Pancreas (tissue), 10 donors: ENCODE results near the gene CHPF2. TPM values are rescaled to one million over a fixed set of nuclear protein-coding genes. Genes with fewer than 3 reads are reported as not detected.

Source experiments
- ATAC-seq, 4 donors: fragments of 200-7000 bp; cut with Tn5 transposase; one replicate each; pipeline versions ENCODE4 v1.8.0 to v1.9.1; 2020; ENCODE audit warnings: mild to moderate bottlenecking in 4 of 4, moderate library complexity in 4 of 4
- DNase-seq, 6 donors: peaks; one replicate each; pipeline ENCODE4 v3.0.0-alpha.2; 2020
- FAIRE-seq: peaks from 2 replicates; lab custom pipeline; 2012; peaks lifted over from hg19 to GRCh38; lab: Jason Lieb, UNC
- H3K27ac ChIP-seq, 4 donors: fragments of 200-600 bp; sonication (generic); 1 replicate in 3 of 4; 2 replicates in 1 of 4; pipeline versions ENCODE4 v1.5.0 to v1.8.0; 2020
- H3K27me3 ChIP-seq, 4 donors: fragments of 200-600 bp; one replicate each; pipeline ENCODE4 v1.8.0; 2021
- H3K36me3 ChIP-seq, 3 donors: fragments of 200-600 bp; sonication (generic) in 1 of 3; one replicate each; pipeline versions ENCODE4 v1.5.0 to v1.8.0; 2020 to 2021
- H3K4me1 ChIP-seq, 3 donors: fragments of 200-600 bp; one replicate each; pipeline ENCODE4 v1.8.0; 2021
- H3K4me3 ChIP-seq, 4 donors: fragments of 200-600 bp; sonication (generic) in 2 of 4; one replicate each; pipeline versions ENCODE4 v1.5.0 to v1.8.0; 2020 to 2021
- H3K9me3 ChIP-seq, 4 donors: fragments of 200-600 bp; one replicate each; pipeline ENCODE4 v1.8.0; 2021
- WGBS, 2 donors: extraction: QIAGEN DNeasy Blood & Tissue Kit; methylation state at CpG; one replicate each; pipeline ENCODE4 v1.1.7; 2013; 5-methylcytosine and 5-hydroxymethylcytosine counted together
- intact Hi-C, 3 donors: fragments of 100-400 bp; cut with DNase I; formaldehyde crosslinking; loops; one replicate each; pipeline versions ENCODE4 v1.11.1 to v1.14.2; 2022
- polyA plus RNA-seq, 2 donors: library from polyadenylated mRNA; stranded (reverse); fragments of 200-250 nt; gene quantifications; one replicate each; pipeline ENCODE4 v1.2.3, GENCODE V29; 2013
- total RNA-seq, 6 donors: library from RNA; stranded (reverse); fragmentation: NEBNext Ultra II Directional in 4 of 6; extraction: Animal tissue kit (Norgen Biotek cat#: 25700) in 4 of 6; gene quantifications; one replicate each; pipeline versions ENCODE4 v1.2.1 to v1.2.4, GENCODE V29; 2021 to 2023
- TF ChIP-seq, protein P1 (sequence below), 4 donors: fragments of 200-600 bp; sonication (generic) in 3 of 4; IDR thresholded peaks; one replicate each; pipeline versions ENCODE4 v1.5.0 to v1.8.0; 2021; ENCODE audit warnings: antibody characterized with exemption in 4 of 4
- donor health status: healthy with polysubstance abuse.
- donor health status: DM: no; HTN: no; CAD: no; lungs with moderate emphysema.
- donor health status: DM: no; HTN: no; CAD: no.
- donor health status: control.
- donor health status: control.
- donor health status: Bipolar disorder and iron deficiency.
- donor health status: DM: yes; HTN: yes; CAD: no.
- donor health status: DM: no; HTN: no; CAD: no.
- donor health status: DM: no; HTN: no; CAD: no.
- donor health status: DM: yes; HTN: yes; CAD: no.

The CHPF2 gene
- total and polyA plus RNA-seq, 8 donors: 12.8 to 38.6 (median 21.7) TPM

DNA sequence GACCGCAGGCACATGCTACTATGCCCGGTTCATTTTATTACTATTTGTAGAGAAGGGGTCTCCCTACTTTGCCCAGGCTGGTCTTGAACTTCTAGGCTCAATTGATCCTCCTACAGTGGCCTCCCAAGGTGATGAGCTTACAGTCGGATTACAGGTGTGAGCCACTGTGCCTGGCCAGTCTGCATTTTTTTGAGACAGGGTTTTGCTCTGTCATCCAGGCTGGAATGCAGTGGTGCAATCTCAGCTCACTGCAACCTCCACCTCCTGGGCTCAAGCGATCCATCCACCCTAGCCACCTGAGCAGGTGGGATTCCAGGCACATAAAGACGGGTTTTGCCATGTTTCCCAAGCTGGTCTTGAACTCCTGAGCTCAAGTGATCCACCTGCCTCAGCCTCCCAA lies 19.7 kb upstream of the CHPF2 start:
- TF ChIP-seq, protein P1, sequence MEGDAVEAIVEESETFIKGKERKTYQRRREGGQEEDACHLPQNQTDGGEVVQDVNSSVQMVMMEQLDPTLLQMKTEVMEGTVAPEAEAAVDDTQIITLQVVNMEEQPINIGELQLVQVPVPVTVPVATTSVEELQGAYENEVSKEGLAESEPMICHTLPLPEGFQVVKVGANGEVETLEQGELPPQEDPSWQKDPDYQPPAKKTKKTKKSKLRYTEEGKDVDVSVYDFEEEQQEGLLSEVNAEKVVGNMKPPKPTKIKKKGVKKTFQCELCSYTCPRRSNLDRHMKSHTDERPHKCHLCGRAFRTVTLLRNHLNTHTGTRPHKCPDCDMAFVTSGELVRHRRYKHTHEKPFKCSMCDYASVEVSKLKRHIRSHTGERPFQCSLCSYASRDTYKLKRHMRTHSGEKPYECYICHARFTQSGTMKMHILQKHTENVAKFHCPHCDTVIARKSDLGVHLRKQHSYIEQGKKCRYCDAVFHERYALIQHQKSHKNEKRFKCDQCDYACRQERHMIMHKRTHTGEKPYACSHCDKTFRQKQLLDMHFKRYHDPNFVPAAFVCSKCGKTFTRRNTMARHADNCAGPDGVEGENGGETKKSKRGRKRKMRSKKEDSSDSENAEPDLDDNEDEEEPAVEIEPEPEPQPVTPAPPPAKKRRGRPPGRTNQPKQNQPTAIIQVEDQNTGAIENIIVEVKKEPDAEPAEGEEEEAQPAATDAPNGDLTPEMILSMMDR (IDR thresholded peaks at IDR 0.05): no peak
- Histone ChIP-seq H3K27me3 (no peaks in the 10 kb centered on the region), H3K27ac (no peak overlapping the region), H3K4me3 (no peak overlapping the region), H3K4me1 (no peaks in the 10 kb centered on the region), H3K36me3 (peaks cover 0 to 38% (median 14%) of the 10 kb centered on the region in 3 donors), H3K9me3 (no peaks in the 10 kb centered on the region)
- DNase-seq: no peak
- no peak for FAIRE-seq
- ATAC-seq: no peak
- intact Hi-C loops: no loop called here
- WGBS, 2 donors: 66 to 80% methylated on average over 5 of the region's 5 CpGs

DNA sequence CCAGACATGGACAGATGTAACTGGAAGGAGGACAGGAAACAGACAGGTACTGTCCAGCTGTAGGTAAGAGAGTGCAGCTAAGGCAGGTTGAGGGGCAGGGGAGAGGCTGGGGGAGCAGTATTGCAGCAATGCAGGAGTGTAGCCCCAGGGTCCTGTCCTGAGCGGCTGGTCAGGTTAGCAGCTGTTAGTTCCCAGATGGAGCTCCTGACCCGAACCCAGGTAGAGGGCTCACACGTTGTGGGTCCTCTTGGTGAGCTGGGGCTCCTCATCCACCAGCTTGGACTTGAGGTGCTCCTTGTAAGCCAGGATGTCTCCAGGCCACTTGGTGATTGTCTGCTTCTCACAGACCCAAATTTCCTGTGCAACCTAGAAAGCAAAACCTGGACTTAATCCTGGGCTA lies 18.5 kb upstream of the CHPF2 start:
- no peak overlapping the region for H3K4me3 ChIP-seq
- no peak for FAIRE-seq
- WGBS, 2 donors: 69 to 78% methylated on average over 3 of the region's 3 CpGs
- H3K36me3 ChIP-seq: peaks cover 0 to 44% (median 14%) of the 10 kb centered on the region in 3 donors
- TF ChIP-seq, protein P1 (IDR thresholded peaks at IDR 0.05): no peak
- no peak for ATAC-seq
- H3K27ac ChIP-seq: no peak overlapping the region
- no peaks in the 10 kb centered on the region for H3K27me3 ChIP-seq
- intact Hi-C loops: no loop called here
- no peaks in the 10 kb centered on the region for H3K4me1 ChIP-seq
- no peak for DNase-seq
- no peaks in the 10 kb centered on the region for H3K9me3 ChIP-seq

DNA sequence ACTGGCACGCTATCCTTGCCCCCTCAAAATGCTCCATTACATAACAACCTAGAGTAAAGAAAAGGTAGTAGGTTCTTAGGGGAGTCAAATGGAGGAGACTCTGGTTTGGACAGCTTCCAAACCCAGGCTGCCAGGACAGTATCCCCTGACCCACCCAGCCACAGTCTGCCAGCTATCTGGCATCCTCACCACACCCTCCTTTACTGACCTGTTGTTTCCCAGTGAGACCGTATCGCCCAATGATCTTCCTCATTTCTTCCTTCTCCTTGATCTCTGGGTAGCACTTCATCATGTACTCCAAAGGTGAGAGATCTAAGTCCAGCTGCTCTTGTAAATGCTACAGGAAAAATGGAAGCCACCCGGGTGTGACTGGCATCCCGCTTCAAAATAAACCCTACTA lies 16.9 kb upstream of the CHPF2 start:
- ATAC-seq (no peak), DNase-seq (no peak), FAIRE-seq (no peak)
- WGBS, 2 donors: 96 to 97% methylated on average over 5 of the region's 5 CpGs
- peaks cover 0 to 50% (median 14%) of the 10 kb centered on the region in 3 donors for H3K36me3 ChIP-seq
- H3K4me1 ChIP-seq: no peaks in the 10 kb centered on the region
- H3K9me3 ChIP-seq: no peaks in the 10 kb centered on the region
- no peak overlapping the region for H3K4me3 ChIP-seq
- no peaks in the 10 kb centered on the region for H3K27me3 ChIP-seq
- TF ChIP-seq, protein P1 (IDR thresholded peaks at IDR 0.05): no peak
- no peak overlapping the region for H3K27ac ChIP-seq
- intact Hi-C loops: no loop called here

DNA sequence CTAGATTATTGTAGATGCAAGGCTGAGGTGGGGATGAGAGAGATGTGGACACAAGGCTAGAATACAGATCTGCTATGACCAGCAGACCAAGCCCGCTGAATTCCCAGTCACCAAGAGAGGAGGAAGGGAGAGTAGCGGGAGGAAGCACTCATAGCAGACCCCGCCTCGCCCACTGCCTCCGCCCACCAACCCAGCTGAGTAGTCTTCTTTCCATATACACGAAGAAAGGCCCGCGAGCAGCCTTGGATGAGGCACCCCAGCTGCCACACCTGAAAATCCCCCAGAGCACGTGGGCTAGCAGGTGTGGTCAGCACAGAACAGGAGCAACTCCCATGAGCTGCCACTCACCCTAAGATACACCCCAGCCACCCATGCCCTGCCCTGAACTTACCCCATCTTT lies 14.1 kb upstream of the CHPF2 start:
- intact Hi-C loops: no loop called here
- 93 to 94% methylated on average over 9 of the region's 9 CpGs for WGBS, 2 donors
- Histone ChIP-seq H3K4me3 (no peak overlapping the region), H3K4me1 (no peaks in the 10 kb centered on the region), H3K9me3 (no peaks in the 10 kb centered on the region), H3K27me3 (no peaks in the 10 kb centered on the region), H3K36me3 (peaks cover 0 to 74% (median 14%) of the 10 kb centered on the region in 3 donors), H3K27ac (no peak overlapping the region)
- FAIRE-seq: no peak
- ATAC-seq: no peak
- TF ChIP-seq, protein P1 (IDR thresholded peaks at IDR 0.05): no peak
- no peak for DNase-seq

DNA sequence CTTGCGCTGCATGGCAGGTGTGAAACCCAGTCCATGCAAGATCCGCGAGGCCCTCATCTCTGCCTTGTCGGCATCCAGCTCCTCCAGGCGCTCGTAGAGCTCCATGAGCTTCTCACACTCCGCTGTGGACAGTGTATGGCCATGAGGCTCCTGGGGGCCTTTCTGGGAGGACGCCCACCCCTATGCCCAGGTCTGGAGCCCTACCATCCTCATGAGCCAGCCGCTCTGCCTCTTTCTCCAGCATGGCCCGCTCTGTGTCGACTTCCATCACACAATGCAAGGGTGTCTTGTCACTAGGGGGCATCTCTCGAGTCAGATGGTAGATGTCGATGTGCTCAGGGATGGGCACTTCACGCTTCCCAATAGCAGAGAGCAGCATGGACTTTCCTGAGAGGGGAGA lies 8.6 kb upstream of the CHPF2 start:
- peaks cover 0 to 42% (median 0%) of the 10 kb centered on the region in 3 donors for H3K36me3 ChIP-seq
- intact Hi-C loops: no loop called here

More for the DNA sequence above, 8.6 kb upstream of the CHPF2 start:
- no peak for FAIRE-seq
- WGBS, 2 donors: 92% methylated on average over 14 of the region's 14 CpGs
- DNase-seq: no peak
- Histone ChIP-seq H3K4me1 (peaks cover 0 to 18% (median 0%) of the 10 kb centered on the region in 3 donors), H3K9me3 (no peaks in the 10 kb centered on the region), H3K27me3 (no peaks in the 10 kb centered on the region), H3K4me3 (no peak overlapping the region), H3K27ac (no peak overlapping the region)
- TF ChIP-seq, protein P1 (IDR thresholded peaks at IDR 0.05): no peak
- no peak for ATAC-seq
